Measurements from ENCODE around the gene STMN1. TPM values are rescaled to one million over a fixed set of nuclear protein-coding genes. Genes with fewer than 3 reads are reported as not detected.

The STMN1 gene
- total RNA-seq, 1 donor from 2014 or later: 531 TPM

GRCh38 chr1:25896266-25896665 lies 10.0 kb downstream of the STMN1 start:
- intact Hi-C loops (cut with micrococcal nuclease): no loop called here

- intact Hi-C loops (cut with micrococcal nuclease): loop anchor here (1.0 kb wide), 2 partner anchors 10 to 103 kb away; partner anchors contain the start of gene PAFAH2
Measured at GRCh38 chr1:25895365-25895990, 10.7 kb downstream of the STMN1 start.

GRCh38 chr1:25893116-25893515 lies 13.1 kb downstream of the STMN1 start:
- intact Hi-C loops (cut with micrococcal nuclease): no loop called here

GRCh38 chr1:25891606-25892005 lies 14.6 kb downstream of the STMN1 start:
- intact Hi-C loops (cut with micrococcal nuclease): no loop called here

- intact Hi-C loops (cut with micrococcal nuclease): no loop called here
Measured at GRCh38 chr1:25890239-25891034, 15.8 kb downstream of the STMN1 start.

GRCh38 chr1:25889470-25889869 lies 16.7 kb downstream of the STMN1 start:
- intact Hi-C loops (cut with micrococcal nuclease): no loop called here

- intact Hi-C loops (cut with micrococcal nuclease): no loop called here
Measured at GRCh38 chr1:25888426-25888987, 17.7 kb downstream of the STMN1 start.

GRCh38 chr1:25885602-25886001 lies 20.6 kb downstream of the STMN1 start:
- intact Hi-C loops (cut with micrococcal nuclease): no loop called here

GRCh38 chr1:25881266-25881665 lies 25.0 kb downstream of the STMN1 start:
- intact Hi-C loops (cut with micrococcal nuclease): no loop called here

GRCh38 chr1:25880518-25880917 lies 25.7 kb downstream of the STMN1 start:
- intact Hi-C loops (cut with micrococcal nuclease): no loop called here

- intact Hi-C loops (cut with micrococcal nuclease): no loop called here
Measured at GRCh38 chr1:25879675-25880074, 26.5 kb downstream of the STMN1 start.

GRCh38 chr1:25878690-25879089 lies 27.5 kb downstream of the STMN1 start:
- intact Hi-C loops (cut with micrococcal nuclease): no loop called here

- intact Hi-C loops (cut with micrococcal nuclease): no loop called here
Measured at GRCh38 chr1:25877155-25877554, 29.1 kb downstream of the STMN1 start.

GRCh38 chr1:25876693-25877077 lies 29.5 kb downstream of the STMN1 start:
- intact Hi-C loops (cut with micrococcal nuclease): no loop called here

- intact Hi-C loops (cut with micrococcal nuclease): no loop called here
Measured at GRCh38 chr1:25875856-25876692, 30.1 kb downstream of the STMN1 start.

- intact Hi-C loops (cut with micrococcal nuclease): no loop called here
Measured at GRCh38 chr1:25875154-25875855, 30.9 kb downstream of the STMN1 start, which contains the start of gene PAQR7. Gene PAQR7, minus strand, starts transcription at chr1:25875708. Its CDS starts 11,869 bp downstream, at chr1:25863839.

- intact Hi-C loops (cut with micrococcal nuclease): no loop called here
Measured at GRCh38 chr1:25874635-25875153, 31.5 kb downstream of the STMN1 start.

- intact Hi-C loops (cut with micrococcal nuclease): no loop called here
Measured at GRCh38 chr1:25874209-25874608, 32.0 kb downstream of the STMN1 start.

- intact Hi-C loops (cut with micrococcal nuclease): no loop called here
Measured at GRCh38 chr1:25873120-25873519, 33.1 kb downstream of the STMN1 start.

GRCh38 chr1:25872713-25873112 lies 33.5 kb downstream of the STMN1 start:
- intact Hi-C loops (cut with micrococcal nuclease): no loop called here
